ENCODE data around the gene SNAPC2. TPM values are rescaled to one million over a fixed set of nuclear protein-coding genes. Genes with fewer than 3 reads are reported as not detected.

SNAPC2 gene, protein sequence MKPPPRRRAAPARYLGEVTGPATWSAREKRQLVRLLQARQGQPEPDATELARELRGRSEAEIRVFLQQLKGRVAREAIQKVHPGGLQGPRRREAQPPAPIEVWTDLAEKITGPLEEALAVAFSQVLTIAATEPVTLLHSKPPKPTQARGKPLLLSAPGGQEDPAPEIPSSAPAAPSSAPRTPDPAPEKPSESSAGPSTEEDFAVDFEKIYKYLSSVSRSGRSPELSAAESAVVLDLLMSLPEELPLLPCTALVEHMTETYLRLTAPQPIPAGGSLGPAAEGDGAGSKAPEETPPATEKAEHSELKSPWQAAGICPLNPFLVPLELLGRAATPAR
- total RNA-seq (22.1 and 42.1 TPM in 2 replicates), polyA plus RNA-seq (22.5 and 31.4 TPM in 2 replicates)

DNA sequence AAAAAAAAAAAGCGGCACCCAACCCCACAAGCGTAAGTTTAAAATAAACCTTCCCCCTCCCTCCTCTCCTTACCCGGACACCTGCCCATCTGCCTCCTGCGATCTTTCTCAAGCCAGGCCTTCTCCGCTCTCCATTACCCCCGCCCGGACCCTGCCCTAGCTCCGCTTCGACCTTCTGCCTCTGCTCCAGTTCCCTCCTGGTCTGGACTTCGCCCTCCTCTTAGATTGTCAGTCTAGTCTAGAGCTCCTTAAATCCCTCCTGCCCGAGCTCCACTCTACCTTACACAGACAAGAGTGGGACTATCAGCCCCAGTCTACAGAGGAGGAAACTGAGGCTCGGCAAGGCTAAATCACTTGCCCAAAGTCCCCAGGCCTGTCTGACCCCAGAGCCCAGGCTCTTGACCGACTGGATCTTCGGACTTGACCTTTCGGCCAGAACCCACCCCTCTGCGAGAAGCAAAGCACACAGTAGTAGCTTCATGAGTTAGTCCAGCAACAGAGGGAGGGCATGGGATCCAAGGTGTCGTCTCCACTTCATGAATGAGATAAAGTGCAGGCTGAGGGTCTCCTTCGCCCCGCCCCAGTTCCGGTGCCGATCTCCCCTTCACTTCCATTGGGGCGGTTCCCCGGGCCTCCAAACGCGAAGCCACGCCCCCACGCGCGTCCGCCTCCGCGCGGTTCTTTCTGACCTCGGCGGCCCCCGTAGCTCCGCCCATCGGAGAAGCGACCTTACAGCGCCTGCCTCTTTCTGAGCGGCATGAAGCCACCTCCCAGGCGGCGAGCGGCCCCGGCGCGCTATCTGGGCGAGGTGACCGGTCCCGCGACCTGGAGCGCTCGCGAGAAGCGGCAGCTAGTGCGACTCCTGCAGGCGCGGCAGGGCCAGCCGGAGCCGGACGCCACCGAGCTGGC, at the start of gene SNAPC2:
Gene SNAPC2 (plus strand): TSS at position 729 of the 909 bp plus-strand sequence. CDS start 29 bp downstream, at position 758.
- H3K27me3 ChIP-seq, result peaks cover 39% of the 10 kb centered on the region
- peak; percentile 95 to 97 for DNase-seq (ENCODE audit: low read depth in 1 of 2, low spot score in 1 of 2)
- peak within 1 kb of the TSS; percentile 49 for H3K4me3 ChIP-seq
- H3K27ac ChIP-seq, result peak within 1 kb of the TSS; percentile 73
- H3K9me3 ChIP-seq (ENCODE audit: low read depth), result no peaks in the 10 kb centered on the region
- H3K4me1 ChIP-seq (ENCODE audit: low read depth), result peaks cover 5% of the 10 kb centered on the region
- TF ChIP-seq, protein P1, sequence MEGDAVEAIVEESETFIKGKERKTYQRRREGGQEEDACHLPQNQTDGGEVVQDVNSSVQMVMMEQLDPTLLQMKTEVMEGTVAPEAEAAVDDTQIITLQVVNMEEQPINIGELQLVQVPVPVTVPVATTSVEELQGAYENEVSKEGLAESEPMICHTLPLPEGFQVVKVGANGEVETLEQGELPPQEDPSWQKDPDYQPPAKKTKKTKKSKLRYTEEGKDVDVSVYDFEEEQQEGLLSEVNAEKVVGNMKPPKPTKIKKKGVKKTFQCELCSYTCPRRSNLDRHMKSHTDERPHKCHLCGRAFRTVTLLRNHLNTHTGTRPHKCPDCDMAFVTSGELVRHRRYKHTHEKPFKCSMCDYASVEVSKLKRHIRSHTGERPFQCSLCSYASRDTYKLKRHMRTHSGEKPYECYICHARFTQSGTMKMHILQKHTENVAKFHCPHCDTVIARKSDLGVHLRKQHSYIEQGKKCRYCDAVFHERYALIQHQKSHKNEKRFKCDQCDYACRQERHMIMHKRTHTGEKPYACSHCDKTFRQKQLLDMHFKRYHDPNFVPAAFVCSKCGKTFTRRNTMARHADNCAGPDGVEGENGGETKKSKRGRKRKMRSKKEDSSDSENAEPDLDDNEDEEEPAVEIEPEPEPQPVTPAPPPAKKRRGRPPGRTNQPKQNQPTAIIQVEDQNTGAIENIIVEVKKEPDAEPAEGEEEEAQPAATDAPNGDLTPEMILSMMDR (IDR thresholded peaks at IDR 0.05; ENCODE audit: low read depth, low read length), result no peak
- H3K36me3 ChIP-seq, result no peaks in the 10 kb centered on the region

DNA sequence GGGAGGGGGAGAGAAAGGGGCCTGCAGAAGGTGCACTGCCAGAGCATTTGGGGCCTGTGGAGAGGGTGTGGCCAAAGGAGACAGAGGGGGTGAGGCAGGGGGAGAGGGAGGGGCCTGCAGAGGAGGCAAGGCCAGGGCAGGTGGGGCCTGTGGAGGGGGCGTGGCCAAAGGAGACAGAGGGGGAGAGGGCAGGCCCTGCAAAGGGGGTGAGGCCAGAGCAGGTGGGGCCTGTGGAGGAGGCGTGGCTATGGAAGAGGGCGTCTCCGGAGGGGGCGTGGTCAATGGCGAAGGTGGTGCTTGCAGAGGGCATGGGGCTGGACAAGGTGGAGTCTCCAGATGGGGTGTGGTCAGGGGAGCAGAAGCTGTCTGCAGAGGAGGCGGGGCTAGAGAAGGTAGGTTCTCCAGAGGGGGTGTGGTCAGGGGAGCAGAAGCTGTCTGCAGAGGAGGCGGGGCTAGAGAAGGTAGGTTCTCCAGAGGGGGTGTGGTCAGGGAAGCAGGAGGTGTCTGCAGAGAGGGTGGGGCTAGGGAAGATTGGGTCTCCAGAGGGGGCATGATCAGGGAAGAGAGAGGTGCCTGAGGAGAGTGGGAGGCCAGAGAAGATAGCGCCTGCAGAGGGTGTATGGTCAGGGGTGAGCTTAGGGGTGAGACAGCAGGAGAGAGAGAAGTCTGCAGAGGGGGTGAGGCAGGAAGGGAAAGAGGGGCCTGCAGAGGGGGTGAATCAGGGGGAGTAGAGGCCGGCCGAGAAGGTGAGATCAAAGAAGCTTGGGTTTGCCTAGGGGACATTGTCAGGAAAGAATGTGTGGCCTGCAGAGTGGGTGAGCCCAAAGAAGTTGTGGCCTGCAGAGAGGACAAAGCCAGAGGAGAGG, 49.3 kb upstream of the SNAPC2 start:
- H3K4me1 ChIP-seq (ENCODE audit: low read depth), result peaks cover 6% of the 10 kb centered on the region
- peak; percentile 22 to 91 for DNase-seq (ENCODE audit: low read depth in 1 of 2, low spot score in 1 of 2)
- H3K27ac ChIP-seq, result peak overlapping the region; percentile 85
- H3K4me3 ChIP-seq, result no peak overlapping the region
- TF ChIP-seq, protein P1 (IDR thresholded peaks at IDR 0.05; ENCODE audit: low read depth, low read length), result no peak
- peaks cover 24% of the 10 kb centered on the region for H3K27me3 ChIP-seq
- H3K9me3 ChIP-seq (ENCODE audit: low read depth), result no peaks in the 10 kb centered on the region
- H3K36me3 ChIP-seq, result no peaks in the 10 kb centered on the region

DNA sequence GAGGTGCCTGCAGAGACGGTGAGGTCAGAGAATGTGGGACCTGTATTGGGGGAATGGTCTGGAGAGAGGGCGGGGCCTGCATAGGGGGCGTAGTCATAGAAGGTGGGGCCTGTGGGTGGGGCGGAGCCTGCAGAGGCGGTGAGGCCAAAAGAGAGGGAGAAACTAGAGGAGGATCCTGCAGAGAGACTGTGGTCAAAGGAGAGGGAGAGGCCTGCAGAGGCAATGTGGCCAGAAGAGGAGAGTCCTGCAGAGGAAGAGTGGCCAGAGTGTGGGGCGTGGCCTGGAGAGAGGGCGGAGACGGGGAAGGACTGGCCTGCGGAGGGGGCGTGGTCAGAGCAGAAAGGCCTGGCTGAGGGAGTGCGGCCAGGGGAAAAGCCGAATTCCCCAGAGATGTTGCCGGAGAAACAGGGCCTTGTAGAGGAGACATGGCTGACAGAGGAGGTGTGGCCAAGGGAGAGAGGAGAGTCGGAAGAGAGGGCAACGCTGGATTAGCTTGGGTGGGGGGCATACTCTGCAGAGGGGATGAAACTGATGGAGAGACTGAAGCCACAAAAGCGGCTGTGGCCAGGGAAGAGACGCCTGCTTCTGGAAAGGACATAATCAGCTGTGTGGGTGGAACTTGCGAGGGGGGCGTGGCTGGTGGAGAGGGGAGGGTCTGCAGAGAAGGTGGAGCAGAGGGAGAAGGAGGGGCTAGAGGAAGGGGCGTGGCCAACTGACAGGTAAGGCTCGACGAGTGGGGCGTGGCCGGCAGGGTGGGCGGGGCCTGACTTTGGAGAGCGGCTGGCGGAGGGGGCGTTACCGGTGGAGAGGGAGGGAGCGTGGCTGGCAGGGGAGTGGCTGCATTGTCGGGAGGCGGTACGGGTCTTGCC, 48.5 kb upstream of the SNAPC2 start:
- Histone ChIP-seq H3K36me3 (no peaks in the 10 kb centered on the region), H3K27ac (peak overlapping the region; percentile 85), H3K9me3 (ENCODE audit: low read depth) (no peaks in the 10 kb centered on the region), H3K4me3 (peak overlapping the region; percentile 20), H3K4me1 (ENCODE audit: low read depth) (peaks cover 6% of the 10 kb centered on the region), H3K27me3 (peaks cover 23% of the 10 kb centered on the region)
- peak; percentile 96 to 98 for DNase-seq (ENCODE audit: low read depth in 1 of 2, low spot score in 1 of 2)
- TF ChIP-seq, protein P1 (IDR thresholded peaks at IDR 0.05; ENCODE audit: low read depth, low read length), result no peak

DNA sequence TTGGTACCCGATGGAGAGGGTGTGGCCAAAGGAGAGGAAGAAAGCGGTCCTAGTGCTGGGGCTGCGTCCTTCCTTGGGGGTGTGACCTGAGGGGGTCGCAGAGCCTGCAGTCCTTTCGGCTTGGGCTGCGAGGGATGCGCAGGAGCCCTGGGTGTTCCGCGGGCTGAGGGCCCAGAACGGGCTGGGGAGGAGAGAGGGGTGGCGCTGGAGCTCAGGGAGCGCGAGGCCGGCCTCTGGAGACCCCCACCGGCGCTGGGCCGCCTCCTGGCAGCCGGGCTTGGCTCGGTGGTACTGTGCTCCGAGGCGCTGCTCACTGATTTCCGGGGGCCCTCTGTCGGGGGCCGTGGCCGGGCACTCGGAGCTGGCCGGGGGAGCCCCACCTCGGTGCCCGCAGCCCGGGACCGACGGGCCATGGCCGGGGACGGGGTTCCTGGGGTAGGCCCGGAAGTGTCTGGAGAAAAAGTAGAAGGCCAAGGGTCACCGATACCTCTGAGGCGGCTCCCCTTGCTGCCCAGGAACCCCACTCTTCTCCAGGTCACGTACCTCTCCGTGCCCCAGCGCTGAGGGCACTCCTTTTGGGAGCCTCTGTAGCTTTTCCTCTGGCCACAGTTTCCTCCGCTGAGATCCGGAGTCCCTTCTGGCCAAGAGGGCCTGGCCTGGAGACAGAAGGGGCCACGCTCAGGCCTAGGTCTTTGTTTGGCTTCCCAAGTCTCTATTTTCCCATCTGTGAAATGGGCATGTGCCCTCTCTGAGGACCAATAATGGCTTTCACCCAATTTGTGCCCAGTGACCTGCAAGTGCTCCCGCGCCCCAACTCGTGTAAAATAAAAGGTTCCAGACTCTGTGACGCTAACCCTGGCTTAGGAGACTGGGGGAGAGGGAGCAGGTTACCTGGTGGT, 47.6 kb upstream of the SNAPC2 start:
- Histone ChIP-seq H3K36me3 (no peaks in the 10 kb centered on the region), H3K4me3 (no peak overlapping the region), H3K9me3 (ENCODE audit: low read depth) (no peaks in the 10 kb centered on the region), H3K4me1 (ENCODE audit: low read depth) (peaks cover 6% of the 10 kb centered on the region), H3K27me3 (peaks cover 17% of the 10 kb centered on the region), H3K27ac (no peak overlapping the region)
- DNase-seq (ENCODE audit: low read depth in 1 of 2, low spot score in 1 of 2), result no peak
- TF ChIP-seq, protein P1 (IDR thresholded peaks at IDR 0.05; ENCODE audit: low read depth, low read length), result no peak
